Fibroblast of lung (primary cell): ENCODE data around the gene RBM8A.

Source experiments
- CTCF ChIP-seq, 2 donors: IDR thresholded peaks in 1 of 2; conservative IDR thresholded peaks in 1 of 2; 1 replicate in 1 of 2; 2 replicates in 1 of 2; pipeline ENCODE4 v1.5.1; 2011 to 2012; ENCODE audit warnings: low read length in 2 of 2, control low read depth in 1 of 2, inconsistent platforms in 1 of 2, low read depth in 1 of 2, mild to moderate bottlenecking in 1 of 2
- EZH2 ChIP-seq: IDR thresholded peaks from 2 replicates; pipeline ENCODE4 v1.5.1; 2012; ENCODE audit warnings: low read length, control low read depth, mild to moderate bottlenecking; ENCODE audit errors: missing control alignments

- TF ChIP-seq CTCF (conservative IDR thresholded peaks at IDR 0.05 in 1 of 2, IDR thresholded peaks at IDR 0.05 in 1 of 2; ENCODE audit: low read depth in 1 of 2, low read length in 2 of 2) (no peak), EZH2 (no peak)
Measured at GRCh38 chr1:145959957-145960467, 32.7 kb upstream of the RBM8A start.
